ENCODE results near the gene GPAT2.
"Not testable (repeated sequence)": the region's sequence is repeated elsewhere in the genome, so short reads cannot be mapped to it uniquely, and the experiment has no call there.

Gene GPAT2

DNA sequence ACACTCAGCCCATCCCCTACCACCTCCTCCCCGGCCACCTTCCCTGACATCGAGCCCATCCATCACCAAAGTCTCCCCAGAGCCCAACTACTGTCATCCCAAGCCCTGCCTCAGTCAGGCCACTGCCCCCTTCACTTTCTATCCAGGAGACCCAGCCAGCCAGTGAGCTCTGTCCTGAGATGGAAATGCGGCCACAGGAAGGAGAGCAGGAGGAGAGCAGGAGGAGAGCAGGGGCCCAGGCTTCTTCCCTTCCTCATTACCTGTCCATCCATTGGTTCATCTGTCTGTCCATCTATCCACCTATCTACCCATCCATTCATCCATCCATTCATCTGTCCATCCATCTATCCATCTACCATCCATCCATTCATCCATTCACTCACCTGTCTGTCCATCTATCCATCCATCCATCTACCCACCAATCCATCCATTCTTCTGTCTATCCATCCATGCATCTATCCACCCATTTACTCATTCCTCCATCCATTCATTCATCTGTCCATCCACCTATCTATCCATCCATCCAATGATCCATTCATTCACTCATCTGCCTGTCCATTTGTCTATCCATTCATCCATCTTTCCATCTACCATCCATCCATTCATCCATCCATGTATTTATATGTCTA, 29.4 kb upstream of the GPAT2 start:
- DNase-seq = not testable (repeated sequence)

DNA sequence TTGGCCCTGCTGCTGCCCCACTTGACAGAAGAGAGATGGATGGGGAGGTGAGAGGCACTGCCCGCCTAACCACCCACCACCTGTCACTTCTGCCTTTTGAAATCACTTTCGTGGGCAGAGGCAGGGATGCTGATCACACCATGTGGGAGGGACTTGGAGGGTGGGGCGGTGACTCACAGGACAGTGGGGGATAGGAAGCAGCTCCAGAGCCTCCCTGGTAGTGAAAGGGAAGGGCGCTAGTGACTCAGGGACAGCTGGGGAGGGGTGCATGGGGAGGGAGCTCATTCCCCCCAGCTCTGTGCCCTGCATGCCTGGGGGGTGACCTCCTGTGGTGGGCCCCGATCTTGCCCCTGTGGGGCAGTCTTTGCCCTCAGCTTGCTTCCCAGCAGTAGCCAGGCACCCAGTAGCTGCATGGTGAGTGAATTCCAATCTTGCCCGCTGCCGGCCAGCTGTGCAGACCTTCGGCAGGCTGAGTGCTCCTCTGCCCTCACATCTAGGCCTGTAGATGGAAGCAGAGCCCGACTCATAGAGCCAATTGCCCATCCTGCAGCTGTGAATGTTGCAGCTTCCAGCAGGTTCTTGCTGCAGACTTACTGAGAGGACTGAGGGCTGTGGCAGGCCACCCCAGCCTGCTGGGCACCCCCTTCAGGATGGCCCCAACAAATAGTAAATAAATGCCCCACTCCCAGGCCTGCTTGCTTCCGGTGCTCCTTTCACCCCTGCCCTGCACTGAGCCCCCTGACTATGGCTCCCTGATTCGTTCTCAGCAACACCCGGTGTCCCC, 28.6 kb upstream of the GPAT2 start:
- not testable (repeated sequence) for DNase-seq

DNA sequence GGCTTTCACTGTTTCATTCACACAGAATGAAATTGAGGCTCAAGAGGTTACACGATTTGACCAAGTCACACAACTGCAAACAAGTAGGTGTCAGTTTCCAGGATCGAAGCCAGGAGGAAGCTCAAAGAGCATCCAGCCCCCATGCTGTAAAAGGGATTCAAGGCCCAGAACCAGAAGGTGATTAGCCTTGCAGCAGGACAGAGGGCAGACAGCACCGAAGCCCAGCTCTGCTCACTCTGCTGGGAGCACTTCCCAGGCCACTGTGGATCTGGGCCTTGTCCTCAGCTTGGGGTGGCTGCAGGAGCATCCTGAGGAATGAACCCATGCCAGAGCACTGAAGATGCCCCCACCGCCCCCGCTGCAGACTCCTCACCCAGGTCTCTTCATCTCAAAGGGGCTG, 27.8 kb upstream of the GPAT2 start:
- not testable (repeated sequence) for DNase-seq

DNA sequence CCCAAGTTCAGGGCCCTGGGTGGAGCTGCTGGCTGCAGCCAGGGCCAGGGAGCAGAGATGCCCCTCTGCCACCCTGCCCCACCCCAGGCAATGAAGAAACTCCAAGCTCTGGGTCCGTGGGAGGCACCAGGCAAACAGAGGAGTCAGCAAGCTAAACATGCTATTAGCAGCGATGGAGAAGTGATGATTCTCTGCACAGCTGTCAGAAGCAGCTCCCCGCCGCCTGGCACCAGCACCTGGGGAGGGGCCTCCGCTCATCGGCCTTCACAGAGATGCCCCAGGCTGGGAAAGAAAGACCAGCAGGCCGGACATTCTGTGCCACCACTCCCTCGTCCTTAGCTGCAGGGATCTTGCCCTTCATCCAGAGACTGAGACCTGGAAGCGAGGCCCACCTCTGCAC, 27.2 kb upstream of the GPAT2 start:
- DNase-seq = not testable (repeated sequence)

DNA sequence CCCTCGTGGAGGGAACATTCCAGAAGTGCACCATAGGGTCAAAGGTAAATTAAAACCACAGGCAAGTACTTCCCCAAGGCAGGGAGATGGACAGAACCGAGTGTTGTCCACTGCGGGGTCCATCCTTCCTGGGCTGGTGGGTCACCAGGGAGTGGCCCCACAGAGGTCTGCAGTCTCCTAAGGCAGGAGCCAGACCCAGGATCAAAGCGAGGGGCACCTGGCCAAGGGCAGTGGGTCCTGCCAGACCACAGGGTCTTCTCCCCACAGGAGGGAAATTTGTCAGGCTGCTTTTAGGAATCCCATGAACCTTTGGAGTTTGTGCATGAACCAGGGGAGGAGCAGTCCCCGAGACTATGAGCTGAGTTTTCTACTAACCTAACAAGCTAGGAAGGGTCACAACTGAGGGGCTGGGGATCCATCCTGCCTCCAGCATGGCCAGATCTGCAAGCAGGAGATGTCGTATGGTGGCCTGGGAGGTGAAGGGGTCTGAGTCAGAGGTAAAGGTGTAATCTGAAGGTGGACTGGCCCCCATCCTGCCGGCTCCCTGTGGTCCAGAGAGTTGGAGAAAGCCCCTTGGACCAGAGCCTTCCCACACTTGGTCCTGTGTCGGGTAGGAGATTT, 26.6 kb upstream of the GPAT2 start:
- not testable (repeated sequence) for DNase-seq

DNA sequence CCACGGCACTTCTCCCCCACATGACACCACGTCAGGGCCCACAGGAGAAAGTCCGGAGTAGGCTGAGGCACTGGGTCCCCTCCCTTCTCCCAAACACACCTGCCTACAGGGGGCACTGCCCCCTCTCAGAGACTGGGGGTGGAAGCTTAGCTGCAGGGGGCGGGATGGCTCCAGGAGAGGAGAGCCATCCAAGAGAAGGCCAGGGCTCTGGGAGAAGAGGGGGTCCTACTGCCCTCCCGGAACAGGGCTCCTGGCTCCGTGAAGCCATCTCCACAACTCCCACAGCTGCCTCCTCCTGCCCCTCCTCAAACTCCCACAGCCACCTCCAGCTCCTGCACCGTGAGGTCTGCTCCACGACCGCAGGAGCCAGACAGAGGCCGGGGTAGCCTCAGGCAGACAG, 25.6 kb upstream of the GPAT2 start:
- DNase-seq = not testable (repeated sequence)

DNA sequence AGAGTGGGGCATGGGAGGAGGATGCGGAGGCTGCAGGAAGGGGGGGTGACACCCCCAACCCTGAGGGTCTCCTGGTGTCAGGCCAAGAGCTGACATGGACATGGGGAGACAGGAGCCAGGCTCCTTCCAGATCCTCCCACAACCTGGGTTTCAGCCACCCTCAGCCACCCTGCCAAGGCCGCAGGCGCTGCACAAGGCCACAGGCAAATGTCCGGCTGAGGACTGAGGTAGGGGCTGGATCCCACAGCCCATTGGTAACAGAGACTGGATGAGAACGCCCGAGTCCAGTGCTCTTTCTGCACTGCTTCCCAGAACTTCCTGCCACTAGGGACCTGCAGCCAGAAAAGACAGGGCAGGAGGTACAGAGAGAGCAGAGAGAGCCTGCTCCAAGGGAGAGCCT, 24.7 kb upstream of the GPAT2 start:
- DNase-seq = not testable (repeated sequence)

DNA sequence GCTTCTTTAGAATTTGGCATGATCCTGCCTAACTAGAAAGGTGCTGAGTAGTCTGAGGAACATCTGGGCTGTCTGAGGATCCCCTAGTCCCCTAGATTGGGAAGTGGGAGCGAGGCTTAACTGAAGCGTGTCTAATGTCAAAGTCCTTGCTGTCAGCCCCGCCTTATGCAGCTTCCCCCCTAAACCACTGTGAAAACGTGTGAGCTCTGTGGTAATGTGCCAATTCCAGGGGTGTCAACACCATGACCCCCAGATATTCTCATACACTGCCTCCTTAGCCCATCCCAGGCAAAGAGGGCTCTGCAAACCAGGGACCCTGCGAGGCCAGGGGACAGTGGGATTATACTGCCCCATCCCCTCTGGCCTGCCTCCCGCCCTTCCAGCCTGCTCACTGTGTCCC, 21.1 kb upstream of the GPAT2 start:
- DNase-seq = not testable (repeated sequence)

DNA sequence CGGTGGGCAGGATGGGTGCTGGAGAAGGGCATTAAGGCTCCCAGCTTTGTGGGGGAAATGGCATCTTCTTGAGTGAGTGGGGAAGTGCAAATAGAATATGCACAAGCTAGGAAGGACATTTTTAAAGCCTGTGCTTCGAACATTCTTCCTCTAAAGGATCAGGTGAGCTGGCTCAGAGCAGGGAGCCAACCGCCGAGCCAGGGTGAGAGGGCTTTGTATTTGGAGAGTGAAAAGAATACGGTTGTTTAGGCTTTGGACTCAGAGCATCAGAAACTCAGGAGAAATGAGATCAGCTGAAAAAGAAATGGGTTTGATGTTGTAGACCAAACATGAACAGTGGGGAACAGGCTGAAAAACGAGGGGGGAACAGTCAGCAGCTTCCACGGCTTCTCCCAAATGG, 19.8 kb upstream of the GPAT2 start:
- not testable (repeated sequence) for DNase-seq

DNA sequence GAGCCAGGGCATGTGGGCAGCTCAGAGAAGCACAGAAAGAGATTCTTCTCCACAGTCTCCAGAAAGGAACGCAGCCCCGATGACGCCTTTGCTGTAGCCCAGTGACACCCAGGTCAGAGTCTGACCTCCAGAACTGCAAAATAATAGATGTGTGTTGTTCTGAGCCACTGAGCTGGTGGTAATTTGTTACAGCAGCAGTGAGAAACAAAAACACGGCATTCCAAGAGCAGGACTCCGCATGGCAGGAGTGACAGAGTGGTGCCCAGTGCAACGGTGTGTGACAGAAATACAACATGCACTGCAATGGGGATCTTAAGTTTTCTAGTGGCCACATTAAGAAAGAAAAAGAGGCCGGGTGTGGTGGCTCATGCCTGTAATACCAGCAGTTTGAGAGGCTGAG, 18.7 kb upstream of the GPAT2 start:
- DNase-seq = not testable (repeated sequence)

DNA sequence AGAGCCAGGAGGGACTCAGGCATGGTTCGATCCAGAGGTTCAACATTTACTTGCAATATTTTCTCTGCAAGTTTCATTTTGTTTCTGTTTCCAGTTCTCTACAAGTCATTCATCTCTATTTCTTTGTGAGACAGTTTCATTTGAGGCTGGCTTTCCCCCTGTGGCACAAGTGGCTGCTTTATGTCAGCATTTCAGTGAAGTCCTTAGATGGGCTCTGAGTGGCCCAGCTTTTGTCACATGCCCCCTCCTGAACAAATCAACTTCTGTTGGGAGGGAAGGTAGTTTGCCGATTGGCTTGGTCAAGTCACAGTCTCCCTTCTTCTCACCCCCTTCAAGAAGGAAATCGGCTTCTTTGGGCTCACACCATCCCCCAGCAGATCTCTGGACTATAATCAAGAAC, 17.9 kb upstream of the GPAT2 start:
- DNase-seq = not testable (repeated sequence)

DNA sequence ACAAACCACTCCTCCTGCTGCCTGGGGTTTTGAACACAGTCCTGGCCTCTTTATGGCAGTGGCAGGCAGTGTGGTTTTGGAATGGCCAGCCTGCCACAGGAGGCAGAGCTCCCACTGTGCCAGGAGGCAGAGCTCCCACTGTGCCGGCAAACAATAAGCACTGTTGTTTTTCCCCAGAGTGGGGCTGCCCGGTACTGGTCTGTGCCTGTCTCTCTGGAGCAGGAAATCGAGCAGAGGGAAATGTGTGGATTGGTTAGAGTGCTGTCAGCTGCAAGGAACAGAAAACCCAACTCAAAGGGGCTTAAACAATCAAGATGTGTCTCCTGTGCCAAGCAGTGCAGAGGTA, 15.2 kb upstream of the GPAT2 start:
- not testable (repeated sequence) for DNase-seq

DNA sequence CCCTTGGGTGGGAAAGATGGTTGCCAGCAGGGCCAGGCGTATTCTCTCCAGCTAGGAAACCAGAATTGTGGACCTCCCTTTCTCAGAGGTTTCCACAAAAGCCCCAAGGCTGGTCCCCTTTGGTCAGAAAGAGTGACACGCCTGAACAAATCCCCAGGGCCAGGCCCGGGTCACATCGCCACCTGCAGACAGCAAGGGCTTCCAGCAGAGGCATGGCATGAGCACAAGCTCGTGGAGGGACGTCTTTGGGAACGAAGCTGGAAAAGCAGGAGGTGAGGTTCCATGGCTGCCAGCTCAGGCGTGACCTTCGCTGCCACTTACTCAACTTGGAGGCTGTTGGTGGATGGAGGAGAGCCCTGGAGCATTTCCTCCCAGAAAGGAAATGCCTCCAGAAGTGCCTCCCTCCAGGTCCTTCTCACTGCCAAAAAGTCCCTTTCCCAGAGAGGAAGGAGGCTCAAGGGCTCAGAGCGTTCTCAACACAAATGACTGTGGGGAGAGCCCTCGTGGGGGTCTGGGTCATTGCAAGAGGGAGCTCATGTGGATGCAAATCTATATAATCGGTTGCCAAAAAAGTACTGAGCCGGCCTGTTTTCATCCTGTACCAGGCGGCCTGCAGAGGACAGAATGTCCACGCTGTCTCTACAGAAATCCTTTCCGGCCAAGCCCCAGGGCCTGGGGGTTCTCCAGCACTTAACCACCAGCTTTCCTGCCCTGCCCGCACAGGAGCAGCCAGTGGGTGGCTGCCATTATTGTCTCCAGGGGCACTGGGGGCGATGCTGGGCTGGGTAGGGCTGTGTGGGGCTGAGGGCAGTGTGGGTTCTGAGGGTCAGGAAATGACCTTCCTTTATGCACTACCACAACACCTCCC, 14.6 kb upstream of the GPAT2 start:
- not testable (repeated sequence) for DNase-seq

DNA sequence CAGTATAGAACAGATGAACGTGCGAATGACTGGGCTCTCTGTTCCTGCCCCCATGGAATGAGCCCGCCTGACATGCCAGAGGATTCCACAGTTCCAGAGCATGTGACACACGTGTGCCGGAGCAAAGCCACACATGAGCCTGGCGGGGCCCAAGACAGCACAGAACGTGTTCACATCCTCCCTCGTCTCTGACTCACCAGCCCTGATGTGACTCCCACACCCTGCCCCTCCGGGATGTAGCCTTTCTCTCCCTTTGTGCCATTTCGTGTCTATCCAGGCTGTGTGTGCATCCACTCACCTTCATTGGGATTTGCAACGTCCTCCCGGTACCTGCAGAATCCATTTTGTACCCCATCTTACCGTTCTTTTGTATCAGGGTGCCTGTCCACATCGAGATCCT, 838 bp upstream of the GPAT2 start:
- DNase-seq = not testable (repeated sequence)

DNA sequence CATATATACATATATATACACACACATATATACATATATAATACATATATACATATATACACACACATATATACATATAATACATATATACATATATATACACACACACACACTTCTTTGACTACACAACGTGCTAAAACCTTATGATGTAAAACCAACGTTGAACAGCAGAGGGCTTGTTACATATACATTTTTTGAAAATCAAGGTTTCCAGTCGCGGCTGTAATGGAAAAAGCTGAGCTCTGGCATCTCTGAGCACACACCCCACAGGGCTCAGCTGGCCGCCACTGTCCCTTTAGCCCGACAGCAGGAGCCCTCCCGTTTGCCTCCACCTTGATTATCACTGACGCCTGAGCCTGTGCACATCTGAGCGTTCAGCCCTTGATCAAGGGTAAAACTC, 719 bp downstream of the GPAT2 start:
- not testable (repeated sequence) for DNase-seq

DNA sequence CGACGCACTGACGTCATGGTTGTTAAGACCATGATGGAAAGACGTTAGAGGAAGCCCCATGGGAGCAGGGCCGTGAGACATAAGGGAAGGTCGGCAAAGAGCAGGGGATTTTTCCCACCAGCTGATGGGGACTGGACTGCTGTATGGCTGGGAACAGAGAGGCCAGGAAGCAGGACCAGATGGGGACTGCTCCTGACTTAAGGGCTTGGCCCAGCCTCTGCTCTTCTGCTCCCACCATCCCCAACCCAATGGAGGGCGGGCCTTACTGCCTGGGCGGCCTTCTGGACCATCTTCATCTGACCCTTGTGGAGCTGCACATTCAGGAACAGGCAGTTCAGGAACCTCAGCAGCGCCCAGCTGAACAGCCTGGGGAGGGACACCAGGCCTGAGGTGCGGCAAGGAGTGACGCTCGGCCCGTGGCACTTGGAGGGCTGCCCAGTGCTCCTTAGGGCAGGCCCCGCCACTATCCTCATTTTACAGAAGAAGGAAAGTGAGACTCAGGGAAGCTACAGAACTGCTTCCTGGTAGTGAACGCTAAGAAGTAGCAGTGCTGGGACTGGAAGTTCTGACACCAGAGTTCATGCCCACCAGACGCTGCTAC, 6.9 kb downstream of the GPAT2 start:
- not testable (repeated sequence) for DNase-seq

DNA sequence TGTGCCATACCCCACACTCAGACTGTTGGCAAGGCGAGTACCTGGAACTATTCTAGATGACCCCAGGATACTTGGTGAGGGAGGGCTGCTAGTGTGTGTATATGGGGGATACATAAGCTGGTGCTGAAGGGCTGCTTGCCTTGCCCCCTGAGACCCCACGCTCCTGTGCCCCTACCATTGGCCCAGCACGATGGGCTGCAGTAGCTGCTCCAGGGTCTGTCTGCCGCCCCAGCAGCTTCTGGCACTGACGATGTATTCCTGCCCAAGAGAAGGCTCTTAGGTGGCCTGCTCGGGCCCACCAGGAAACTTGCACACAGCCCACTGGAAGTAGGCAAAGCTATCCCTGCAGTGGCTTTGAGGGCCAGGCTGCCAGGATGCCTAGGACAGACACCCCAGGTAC, 9.0 kb downstream of the GPAT2 start:
- not testable (repeated sequence) for DNase-seq

DNA sequence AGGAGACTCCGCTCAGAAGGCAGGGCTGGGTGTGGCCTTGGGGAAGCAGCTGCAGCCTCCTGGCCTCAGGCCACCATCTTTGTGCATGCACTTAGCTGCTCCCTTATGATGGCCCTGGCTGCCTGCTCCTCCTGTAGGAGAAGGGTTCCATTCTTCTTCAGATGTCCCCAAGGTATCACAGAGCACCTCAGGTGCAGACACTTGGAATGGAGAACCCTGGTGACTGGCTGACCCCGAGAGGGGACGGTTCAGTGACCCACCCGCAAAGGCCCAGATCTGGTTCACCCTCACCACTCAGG, 9.6 kb downstream of the GPAT2 start:
- no peak for DNase-seq

DNA sequence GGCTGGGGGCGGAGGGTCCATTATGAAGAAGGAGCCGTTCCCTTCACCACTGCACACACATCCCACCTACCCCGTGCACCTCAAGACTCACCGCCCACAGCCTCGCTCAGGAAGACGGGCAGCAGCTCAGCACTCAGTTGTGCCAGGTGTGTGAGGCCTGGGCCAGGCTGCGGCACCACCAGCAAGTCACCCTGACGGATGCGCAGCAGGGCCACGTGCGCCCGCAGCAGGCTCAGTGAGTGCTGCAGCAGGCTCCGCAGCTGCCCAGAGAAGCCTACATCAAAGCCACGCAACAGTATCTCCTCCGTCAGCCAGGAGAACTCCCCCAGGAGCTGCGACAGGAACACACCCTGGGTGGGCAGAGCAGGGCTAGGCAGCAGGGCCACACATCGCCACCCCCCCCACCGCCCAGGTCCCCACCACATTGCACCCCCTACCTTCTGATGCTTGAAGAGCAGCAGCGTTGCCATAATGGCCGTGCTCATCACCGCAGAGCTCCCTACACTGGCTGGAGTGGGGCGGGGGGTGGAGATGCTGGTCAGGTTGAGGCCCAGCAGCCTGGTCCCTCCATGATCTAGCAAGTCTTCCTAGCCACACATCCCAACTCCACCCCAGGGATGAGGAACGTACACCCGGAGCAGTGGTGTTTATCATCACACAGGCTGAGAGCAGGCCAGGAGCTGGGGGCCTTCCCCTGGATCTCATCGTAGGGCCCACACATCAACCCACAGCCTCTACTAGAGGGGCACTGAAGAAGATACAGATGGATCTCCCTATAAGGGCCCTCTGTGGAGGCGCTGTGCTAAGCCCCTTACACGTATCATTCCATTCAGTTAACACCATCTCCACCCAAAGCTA, 10.2 kb downstream of the GPAT2 start:
- no peak for DNase-seq

DNA sequence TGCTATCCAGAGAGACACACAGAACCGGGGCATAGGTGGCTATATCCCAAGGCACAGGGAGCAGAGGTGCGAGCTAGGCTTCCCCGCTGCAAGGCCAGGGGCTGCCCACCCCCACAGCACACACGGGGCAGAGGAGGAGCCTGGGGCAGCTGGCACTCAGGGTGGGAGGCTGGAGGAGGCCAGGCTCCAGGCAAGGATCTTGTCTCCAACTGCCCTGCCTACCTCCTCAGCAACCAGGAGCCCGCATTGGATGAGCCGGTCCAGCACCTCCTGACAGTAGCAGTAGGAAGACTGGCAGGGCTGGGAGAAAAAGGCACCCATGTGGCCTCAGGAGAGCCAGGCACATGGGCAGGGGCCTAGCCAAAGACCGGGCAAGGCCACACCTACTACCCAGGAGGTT, 11.0 kb downstream of the GPAT2 start:
- DNase-seq = not testable (repeated sequence)

DNA sequence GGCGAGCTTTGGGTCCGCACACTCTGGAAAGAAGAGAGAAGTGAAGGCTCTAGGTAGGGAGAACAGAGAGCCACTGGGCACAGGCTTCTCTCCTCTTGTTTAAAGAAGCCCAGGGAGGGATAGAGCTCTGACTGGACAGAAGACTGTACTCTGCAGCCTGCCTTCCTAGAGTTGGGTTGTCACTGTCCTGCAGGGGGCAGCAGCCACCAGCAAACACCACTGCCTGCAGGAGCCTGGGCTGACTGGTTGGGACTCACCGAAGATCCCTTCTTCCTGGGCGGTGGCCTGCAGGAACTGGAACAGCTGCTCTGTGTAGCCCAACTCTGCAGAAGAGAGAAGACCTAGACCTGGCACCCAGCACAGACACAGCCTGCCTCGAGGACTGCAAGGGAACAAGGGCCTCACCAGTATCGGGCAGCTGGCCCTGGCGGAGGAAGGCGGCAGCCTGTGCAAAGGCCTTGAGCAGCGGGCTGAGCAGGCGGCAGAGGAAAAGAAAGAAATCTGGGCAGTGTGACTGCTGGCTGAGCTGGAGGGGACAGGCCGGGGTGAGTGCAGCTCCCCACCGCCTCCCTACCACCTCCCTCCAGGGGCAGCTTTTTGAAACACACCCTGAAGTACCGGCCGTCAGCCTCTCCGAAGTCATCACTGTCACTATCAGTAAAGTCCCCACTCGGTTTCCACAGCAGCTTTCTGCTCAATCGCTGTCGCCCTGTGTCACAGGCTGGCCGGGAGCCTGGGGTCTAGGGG, 11.8 kb downstream of the GPAT2 start:
- DNase-seq = not testable (repeated sequence)

Measured in KG1 (cell line).